HEK293T (cell line): ENCODE measurements around the gene AMH.

Source experiments
- CTCF ChIA-PET: fragments of 350-600 bp; formaldehyde crosslinking; extraction: SDS; loops from one replicate; lab custom pipeline; 2021; ENCODE audit warnings: antibody characterized with exemption, inconsistent platforms; lab: Yijun Ruan, JAX
- POLR2A ChIA-PET: fragments of 350-600 bp; formaldehyde crosslinking; extraction: SDS; loops from one replicate; lab custom pipeline; 2020; ENCODE audit warnings: antibody characterized with exemption, inconsistent platforms; lab: Yijun Ruan, JAX
- DNase-seq: peaks from one replicate; pipeline ENCODE4 v3.0.0; 2012; ENCODE audit warnings: mixed read lengths; ENCODE audit errors: extremely low spot score
- ARNT ChIP-seq: fragments of 450-650 bp; IDR thresholded peaks from 2 replicates; pipeline ENCODE4 v1.6.1; 2017; ENCODE audit warnings: mild to moderate bottlenecking
- BHLHE40 ChIP-seq: fragments of 450-650 bp; IDR thresholded peaks from 2 replicates; pipeline ENCODE4 v1.6.1; 2016; ENCODE audit warnings: mild to moderate bottlenecking, moderate library complexity, borderline replicate concordance
- CTBP1 ChIP-seq: fragments of 450-650 bp; IDR thresholded peaks from 2 replicates; pipeline ENCODE4 v1.6.1; 2016; ENCODE audit warnings: borderline replicate concordance
- ELF4 ChIP-seq: fragments of 450-650 bp; IDR thresholded peaks from 2 replicates; pipeline ENCODE4 v1.6.1; 2017; ENCODE audit warnings: antibody characterized with exemption
- FOXA1 ChIP-seq: fragments of 450-650 bp; IDR thresholded peaks from 2 replicates; pipeline ENCODE4 v1.6.1; 2016; ENCODE audit warnings: mild to moderate bottlenecking
- FOXK2 ChIP-seq: fragments of 450-650 bp; IDR thresholded peaks from 2 replicates; pipeline ENCODE4 v1.6.1; 2016; ENCODE audit warnings: mild to moderate bottlenecking
- FOXM1 ChIP-seq: fragments of 450-650 bp; IDR thresholded peaks from 2 replicates; pipeline ENCODE4 v1.6.1; 2017; ENCODE audit warnings: mild to moderate bottlenecking, borderline replicate concordance
- HDGF ChIP-seq: fragments of 450-650 bp; IDR thresholded peaks from 2 replicates; pipeline ENCODE4 v1.6.1; 2017; ENCODE audit warnings: antibody characterized with exemption, borderline replicate concordance
- L3MBTL2 ChIP-seq: fragments of 450-650 bp; conservative IDR thresholded peaks from 2 replicates; pipeline ENCODE4 v1.6.1; 2016; ENCODE audit warnings: mild to moderate bottlenecking
- LEF1 ChIP-seq: fragments of 450-650 bp; IDR thresholded peaks from 2 replicates; pipeline ENCODE4 v1.6.1; 2017; ENCODE audit warnings: mild to moderate bottlenecking, borderline replicate concordance
- NFRKB ChIP-seq: fragments of 450-650 bp; IDR thresholded peaks from 2 replicates; pipeline ENCODE4 v1.6.1; 2016; ENCODE audit warnings: mild to moderate bottlenecking, moderate library complexity
- SP1 ChIP-seq: fragments of 450-650 bp; IDR thresholded peaks from 2 replicates; pipeline ENCODE4 v1.6.1; 2017
- SUZ12 ChIP-seq: fragments of 450-650 bp; IDR thresholded peaks from 2 replicates; pipeline ENCODE4 v1.6.1; 2016; ENCODE audit warnings: mild to moderate bottlenecking
- TARDBP ChIP-seq: fragments of 450-650 bp; IDR thresholded peaks from 2 replicates; pipeline ENCODE4 v1.6.1; 2016
- ZNF384 ChIP-seq: fragments of 450-650 bp; IDR thresholded peaks from 2 replicates; pipeline ENCODE4 v1.6.1; 2016
- TF ChIP-seq, protein P1 (sequence below): fragments of 450-650 bp; IDR thresholded peaks from 2 replicates; pipeline ENCODE4 v1.6.1; 2016

The AMH gene

DNA sequence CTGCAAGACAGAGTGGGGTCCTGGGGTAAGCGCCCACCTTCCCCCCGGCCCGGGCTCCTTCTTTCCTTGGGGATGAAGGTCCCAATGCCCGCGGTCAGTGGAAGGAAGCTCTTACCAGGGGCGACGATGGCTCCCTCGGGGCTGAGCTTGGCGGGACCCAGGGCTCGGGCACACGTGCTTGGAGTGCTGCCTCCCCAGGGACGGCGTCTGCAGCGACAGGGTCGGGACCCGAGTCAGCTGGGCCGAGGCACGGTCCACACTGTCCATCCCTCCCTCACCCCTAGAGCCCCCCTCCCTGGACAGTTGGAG, 3.6 kb downstream of the AMH start:
- ChIA-PET POLR2A (no interaction called here), CTCF (interaction anchor here (0.5 to 1.7 kb wide), 4 partner anchors 9 to 57 kb away, joined by 3 to 5 read pairs (median 4); no protein-coding TSS in a partner anchor)
- TF ChIP-seq TARDBP = no peak
- TF ChIP-seq SUZ12 = no peak
- no peak for TF ChIP-seq ARNT
- TF ChIP-seq SP1 = no peak
- no peak for TF ChIP-seq CTBP1
- no peak for TF ChIP-seq NFRKB
- no peak for TF ChIP-seq HDGF
- TF ChIP-seq ZNF384 = no peak
- TF ChIP-seq LEF1 = no peak
- TF ChIP-seq FOXA1 = no peak
- TF ChIP-seq L3MBTL2 = no peak
- TF ChIP-seq BHLHE40 = no peak
- TF ChIP-seq ELF4 = no peak
- TF ChIP-seq FOXK2 = no peak
- TF ChIP-seq FOXM1 = no peak
- TF ChIP-seq, protein P1, sequence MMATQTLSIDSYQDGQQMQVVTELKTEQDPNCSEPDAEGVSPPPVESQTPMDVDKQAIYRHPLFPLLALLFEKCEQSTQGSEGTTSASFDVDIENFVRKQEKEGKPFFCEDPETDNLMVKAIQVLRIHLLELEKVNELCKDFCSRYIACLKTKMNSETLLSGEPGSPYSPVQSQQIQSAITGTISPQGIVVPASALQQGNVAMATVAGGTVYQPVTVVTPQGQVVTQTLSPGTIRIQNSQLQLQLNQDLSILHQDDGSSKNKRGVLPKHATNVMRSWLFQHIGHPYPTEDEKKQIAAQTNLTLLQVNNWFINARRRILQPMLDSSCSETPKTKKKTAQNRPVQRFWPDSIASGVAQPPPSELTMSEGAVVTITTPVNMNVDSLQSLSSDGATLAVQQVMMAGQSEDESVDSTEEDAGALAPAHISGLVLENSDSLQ = no peak
- no peak for DNase-seq

DNA sequence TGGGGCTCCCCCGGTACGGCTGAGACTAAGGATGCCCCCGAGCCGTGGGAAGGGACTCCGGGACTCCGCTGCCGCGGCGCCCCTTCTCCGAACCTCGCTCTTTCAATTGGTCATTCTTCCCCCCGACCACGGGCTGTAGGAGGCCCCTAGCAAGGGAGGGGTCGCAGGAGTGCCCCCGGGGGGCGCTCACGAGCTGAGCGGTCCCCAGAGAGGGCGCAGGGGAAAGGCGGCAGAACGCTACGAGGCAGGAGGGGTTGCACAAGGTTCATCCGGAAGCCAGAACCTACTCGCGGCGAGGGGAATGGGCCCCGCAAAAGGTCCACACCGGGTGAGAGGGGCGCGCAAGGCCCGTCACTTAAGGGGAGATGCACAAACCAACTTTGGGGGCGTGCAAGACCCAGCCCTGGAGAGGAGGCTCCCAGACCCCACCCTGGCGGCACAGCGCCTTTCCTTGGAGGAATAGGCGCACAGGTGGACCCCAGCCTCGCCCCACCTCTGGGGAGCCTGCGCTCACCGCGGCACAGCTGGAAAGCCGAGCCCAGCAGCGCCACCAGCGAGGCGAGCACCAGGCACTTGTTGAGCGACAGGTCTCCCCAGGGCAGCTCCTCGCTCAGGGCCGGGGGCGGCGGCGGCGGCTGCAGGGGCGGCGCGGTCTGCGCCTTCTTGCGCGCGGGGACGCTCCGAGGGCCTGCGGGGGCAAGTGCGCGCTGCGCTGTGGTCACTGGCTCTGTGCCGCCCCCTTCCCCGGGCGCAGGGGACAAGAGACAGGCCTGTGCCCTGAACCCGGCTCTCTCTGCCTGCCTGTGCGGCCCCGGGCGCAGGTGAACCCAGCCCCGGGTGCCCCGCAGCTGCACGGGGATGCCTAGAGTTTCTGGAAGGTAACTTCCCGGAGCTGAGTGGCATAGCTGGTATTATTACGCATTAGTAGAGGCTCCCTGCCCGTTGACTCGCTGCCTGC, 4.3 kb downstream of the AMH start:
- TF ChIP-seq SUZ12 (no peak), L3MBTL2 (no peak), BHLHE40 (no peak), SP1 (no peak), NFRKB (no peak), LEF1 (no peak), HDGF (no peak), FOXK2 (no peak), ZNF384 (no peak), CTBP1 (no peak), TARDBP (no peak), FOXM1 (no peak)
- TF ChIP-seq, protein P1 = no peak
- DNase-seq = no peak
- POLR2A ChIA-PET = interaction anchor here (1.4 kb wide), 1 partner anchor 8 kb away, joined by 3 read pairs; no protein-coding TSS in a partner anchor
- CTCF ChIA-PET = interaction anchor here (0.5 to 1.7 kb wide), 4 partner anchors 9 to 56 kb away, joined by 3 to 5 read pairs (median 4); no protein-coding TSS in a partner anchor

DNA sequence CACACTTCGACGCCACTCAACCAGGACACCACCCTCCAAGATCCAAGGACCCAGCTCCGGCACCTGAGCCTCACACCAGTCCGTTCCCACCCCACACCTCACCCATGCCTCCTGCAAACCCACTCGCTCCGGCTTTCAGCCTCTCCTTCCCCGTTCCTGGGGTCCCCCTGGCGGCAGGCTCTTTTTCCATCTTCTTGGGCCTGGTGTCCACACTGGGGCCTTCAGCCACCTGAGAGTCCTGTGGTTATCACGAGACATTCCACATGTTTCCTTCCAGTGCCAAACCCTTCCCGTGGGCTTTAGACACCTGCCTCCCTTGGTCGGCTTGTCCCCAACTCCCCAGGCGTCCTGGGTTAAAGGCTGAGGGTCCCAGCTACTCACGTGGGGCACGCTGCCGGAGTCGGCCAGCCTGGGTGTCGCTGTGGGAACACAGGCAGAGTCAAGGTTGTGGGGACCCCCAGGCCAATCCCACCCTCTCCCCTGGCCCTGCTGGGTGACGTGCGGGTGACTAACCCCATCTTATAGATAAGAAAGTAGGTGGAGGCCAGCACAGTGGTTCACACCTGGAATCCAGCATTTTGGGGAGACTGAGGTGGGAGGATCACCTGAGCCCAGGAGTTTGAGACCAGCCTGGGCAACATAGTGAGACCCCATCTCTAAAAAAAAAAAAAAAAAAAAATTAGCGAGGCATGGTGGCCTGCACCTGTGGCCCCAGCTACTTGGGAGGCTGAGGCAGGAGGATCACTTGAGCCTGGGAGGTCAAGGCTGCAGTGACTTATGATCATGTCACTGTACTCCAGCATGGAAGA, 5.1 kb downstream of the AMH start:
- ChIA-PET CTCF (interaction anchor here (1.7 kb wide), 1 partner anchor 8 kb away, joined by 5 read pairs; no protein-coding TSS in a partner anchor), POLR2A (interaction anchor here (1.4 kb wide), 1 partner anchor 9 kb away, joined by 3 read pairs; no protein-coding TSS in a partner anchor)
- DNase-seq = no peak
- TF ChIP-seq FOXK2 = no peak
- 0 out of 2 replicates have a peak, but pooled peaks have one; percentile 46 for TF ChIP-seq ZNF384
- TF ChIP-seq SP1 = no peak
- no peak for TF ChIP-seq CTBP1

DNA sequence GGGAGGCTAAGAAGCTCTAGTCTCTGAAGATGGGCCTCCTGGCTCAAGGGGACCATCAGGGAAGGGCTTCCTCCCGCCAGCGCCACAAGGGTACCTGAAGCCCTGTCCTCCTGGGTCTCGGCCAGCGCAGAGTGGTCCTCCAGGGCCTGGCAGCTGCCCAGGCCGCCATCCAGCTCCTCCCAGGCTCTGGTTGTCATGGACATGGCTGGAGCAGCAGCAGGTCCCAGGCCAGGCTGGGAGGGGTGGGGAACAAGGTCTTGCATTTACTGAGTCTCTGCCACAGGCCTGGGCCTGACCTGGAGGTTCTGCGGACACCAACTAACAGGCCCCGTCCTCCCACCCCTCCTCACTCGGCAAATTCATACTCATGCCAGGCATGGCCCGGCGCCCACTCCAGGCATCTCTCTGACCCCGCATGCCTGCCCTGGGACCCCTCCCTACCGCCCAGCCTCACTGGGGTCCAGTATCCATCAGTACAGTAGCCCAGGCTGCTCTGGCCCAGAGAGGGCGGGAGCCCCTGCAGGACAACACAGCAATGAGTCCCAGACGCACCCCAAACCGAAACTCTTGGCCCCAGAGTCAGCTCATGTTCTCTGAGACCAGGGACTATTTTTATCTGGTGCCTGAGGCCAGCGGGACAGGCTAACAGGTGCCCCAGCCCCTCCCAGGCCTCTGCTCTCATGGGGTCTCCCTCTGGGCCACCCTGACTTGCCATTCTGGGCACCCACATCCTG, 6.2 kb downstream of the AMH start:
- no peak for DNase-seq
- TF ChIP-seq FOXA1 (no peak), HDGF (no peak), CTBP1 (no peak), ELF4 (no peak), BHLHE40 (no peak), TARDBP (no peak)
- ChIA-PET POLR2A (no interaction called here), CTCF (no interaction called here)

DNA sequence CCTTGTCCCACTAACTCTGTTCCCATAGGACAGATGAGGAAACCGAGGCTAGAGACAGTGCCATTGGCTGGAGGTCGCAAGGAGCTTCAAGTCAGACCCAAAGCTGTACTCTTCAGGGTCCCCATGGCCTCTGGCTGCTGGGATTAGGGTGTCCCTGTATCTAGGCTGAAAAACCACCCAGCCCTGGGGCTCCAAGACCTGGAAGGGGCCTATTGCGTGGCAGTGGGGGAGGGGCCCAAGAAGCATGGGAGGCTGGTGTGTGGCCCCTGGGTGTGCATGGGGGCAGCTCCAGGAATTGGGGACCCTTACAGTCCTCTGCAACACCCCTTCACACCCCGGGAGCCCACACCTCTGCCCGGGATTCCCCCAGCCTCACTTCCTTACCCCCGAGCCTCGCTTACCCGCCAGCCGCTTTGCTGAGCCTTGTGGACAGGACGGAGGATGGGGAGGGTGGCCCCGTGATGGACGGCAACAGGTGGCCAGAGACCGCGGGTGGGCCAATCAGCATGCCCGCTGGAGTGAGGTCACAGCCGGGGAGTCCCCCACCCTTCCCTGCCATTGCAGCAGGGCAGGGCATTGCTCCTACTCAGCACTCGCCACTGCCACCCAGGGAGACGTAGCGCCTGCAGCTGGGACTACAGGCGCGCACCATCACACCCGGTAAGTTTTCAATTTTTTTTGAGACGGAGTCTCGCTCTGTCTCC, 7.0 kb downstream of the AMH start, which contains the start of gene JSRP1:
Gene JSRP1, minus strand, starts transcription at position 436 of the 704 bp plus-strand sequence. CDS start 1,103 bp downstream, outside the sequence.
- CTCF ChIA-PET = no interaction called here
- POLR2A ChIA-PET = no interaction called here
- TF ChIP-seq FOXA1 (no peak), SUZ12 (no peak), FOXM1 (no peak), ZNF384 (no peak), FOXK2 (no peak), TARDBP (no peak), BHLHE40 (no peak), ELF4 (no peak), SP1 (no peak), ARNT (no peak), L3MBTL2 (no peak), NFRKB (no peak), HDGF (no peak), LEF1 (no peak), CTBP1 (no peak)
- TF ChIP-seq, protein P1 = no peak
- no peak for DNase-seq
